ENCODE results near the gene CD80.
"Not testable (repeated sequence)": the region's sequence is repeated elsewhere in the genome, so short reads cannot be mapped to it uniquely, and the experiment has no call there.

Gene CD80

DNA sequence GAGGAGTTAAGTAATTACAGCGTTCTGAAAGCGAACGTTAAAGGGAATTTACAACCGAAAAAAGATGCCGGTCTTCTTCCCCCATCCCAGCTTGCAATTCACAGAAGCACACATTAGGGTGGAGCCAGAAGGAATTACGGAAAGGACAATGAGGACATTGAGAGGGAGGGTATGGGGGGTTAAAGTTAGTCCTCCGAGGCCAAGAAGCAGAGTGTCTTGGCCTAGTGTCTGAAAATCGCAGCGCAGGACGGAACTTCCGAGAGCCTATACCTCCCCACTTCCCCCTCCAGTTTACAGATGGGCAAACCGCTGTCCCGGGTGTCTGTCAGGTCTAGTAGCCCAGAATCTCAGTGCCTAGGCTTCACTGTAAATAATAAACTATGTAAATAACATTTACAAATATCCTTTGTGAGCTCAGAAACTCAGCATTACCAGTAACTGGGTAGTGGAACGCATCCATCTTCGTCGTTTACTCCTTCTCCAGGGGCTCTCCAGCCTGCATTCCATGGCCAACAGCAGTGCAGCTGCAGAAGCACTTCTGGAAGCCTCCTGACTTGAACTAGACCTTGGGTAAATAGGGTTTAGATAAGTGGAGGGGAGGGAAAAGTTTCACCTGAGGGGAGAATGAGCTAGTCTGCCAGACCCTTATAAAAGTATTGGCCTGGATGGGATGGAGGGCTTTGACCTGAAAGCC, 20.8 kb upstream of the CD80 start:
- peak; percentile 36 for DNase-seq

DNA sequence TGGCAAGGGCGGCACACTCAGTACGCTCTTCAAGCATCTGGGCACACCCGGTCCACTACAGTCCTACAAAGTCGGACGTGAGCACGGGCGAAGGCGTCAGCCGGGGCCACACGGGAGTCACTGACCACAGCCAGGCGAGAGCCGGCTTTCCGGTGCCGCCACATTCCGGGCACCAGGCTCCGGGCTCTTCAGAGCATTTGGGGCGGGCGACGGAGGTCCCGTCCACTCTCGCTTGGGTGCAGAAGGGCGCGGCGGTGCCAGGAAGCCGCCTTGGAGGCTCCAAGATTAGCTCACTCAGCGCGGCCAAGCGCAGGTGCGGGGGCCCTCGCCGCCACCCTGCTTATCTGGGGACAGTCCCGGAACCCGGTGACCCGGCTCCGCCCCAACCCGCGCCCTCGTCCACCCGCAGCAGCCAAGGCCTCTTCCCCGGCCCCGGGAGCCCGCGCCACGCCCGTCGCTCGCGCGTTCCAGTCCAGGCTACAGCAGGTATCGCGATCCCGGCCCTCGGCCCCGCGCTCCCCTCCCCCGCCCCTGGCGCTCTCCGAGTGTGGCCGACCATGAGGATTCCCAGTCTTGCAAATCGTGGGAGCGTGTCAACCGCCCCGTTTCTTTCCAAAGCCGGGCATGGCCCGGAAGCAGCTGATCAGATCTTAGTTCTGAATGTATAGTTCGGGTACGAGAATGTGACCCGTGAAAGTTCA, 20.1 kb upstream of the CD80 start, which contains the start of gene ADPRH:
TSS of gene ADPRH (plus strand) at position 127 of the 701 bp plus-strand sequence. CDS start 2,678 bp downstream, outside the sequence.
- DNase-seq = peak; percentile 80

DNA sequence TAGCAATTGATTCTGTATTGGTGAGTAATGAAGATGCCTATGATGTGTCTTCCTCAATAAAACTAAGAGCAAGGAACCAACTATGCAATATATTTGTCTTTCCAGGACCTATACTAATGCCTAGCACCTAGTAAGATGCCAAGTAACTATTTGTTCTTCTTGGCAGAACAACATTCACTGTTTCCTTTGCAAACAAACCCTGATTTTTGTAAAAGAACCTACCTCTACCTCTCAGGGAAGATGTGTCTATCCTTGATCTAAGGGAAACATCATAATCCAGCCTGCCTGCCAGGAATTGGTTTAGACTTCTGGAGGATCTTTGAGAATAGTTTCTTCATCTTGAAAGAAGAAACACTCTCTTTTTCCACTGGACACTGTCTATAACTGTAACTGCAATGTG, 16.1 kb upstream of the CD80 start:
- DNase-seq = no peak

DNA sequence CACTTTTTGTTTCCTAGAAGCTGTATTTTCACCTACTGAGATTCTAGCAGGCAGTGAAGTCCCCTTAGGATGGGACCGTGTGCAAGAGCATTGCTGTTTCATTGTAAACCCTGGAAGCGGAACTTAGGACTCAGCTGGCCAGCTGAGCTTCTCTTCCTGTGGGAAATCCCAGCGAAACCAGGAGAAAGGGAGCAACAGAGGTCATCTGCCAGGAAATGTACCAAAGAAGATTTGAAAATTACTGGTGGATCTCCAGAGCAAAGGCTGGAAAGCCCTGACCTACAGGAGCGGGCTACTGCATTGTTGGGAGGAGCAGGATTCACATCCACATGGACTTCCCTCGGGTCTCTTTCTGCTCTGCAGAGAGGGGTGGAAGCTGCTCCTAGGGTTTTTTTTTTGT, 12.3 kb upstream of the CD80 start:
- no peak for DNase-seq

- no peak for DNase-seq
Measured at GRCh38 chr3:119571230-119571629, 11.8 kb upstream of the CD80 start.

DNA sequence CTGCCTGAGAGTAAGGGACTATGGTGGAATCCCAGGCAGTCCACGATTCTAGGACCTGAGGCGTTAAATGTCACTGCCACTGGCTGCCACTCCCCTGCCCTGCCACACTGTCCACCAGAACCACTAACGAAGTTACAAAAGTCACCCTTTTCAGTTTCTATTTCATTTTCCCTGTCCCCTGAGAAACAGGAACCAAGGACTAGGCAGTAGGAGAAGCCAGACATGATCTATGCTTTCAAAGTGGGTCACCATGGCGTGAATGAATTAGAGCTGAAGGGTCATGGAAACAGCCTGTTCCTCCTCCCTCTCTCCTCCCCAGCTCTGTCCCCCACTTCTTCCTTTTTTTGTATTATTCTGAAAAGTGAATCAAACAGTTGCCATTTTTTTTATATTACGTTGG, 10.8 kb upstream of the CD80 start:
- DNase-seq = no peak

GRCh38 chr3:119569156-119569555, 9.7 kb upstream of the CD80 start:
- DNase-seq = no peak

- DNase-seq = not testable (repeated sequence)
Measured at GRCh38 chr3:119563334-119563733, 3.9 kb upstream of the CD80 start.

GRCh38 chr3:119562307-119562961, 3.0 kb upstream of the CD80 start:
- DNase-seq = no peak

DNA sequence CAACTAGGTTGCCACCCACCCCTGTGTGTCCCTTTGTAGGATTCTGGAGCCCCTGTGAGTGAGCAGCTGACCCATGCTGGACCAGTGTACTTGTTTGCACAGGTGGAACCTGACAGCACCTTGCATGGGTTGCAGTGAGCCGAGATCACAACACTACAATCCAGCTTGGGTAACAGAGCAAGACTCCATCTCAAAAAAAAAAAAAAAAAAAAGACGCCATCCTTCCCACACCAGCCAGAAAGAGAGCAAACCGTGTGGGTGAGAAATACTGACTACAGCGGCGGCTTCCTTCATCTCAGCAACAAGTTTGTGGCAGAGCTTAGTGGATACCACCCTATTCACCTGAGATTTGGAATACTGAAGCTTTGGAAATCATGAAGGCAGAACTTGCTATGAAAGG, 746 bp upstream of the CD80 start:
- DNase-seq = no peak

- no peak for DNase-seq
Measured at GRCh38 chr3:119558626-119559317, 642 bp downstream of the CD80 start.

DNA sequence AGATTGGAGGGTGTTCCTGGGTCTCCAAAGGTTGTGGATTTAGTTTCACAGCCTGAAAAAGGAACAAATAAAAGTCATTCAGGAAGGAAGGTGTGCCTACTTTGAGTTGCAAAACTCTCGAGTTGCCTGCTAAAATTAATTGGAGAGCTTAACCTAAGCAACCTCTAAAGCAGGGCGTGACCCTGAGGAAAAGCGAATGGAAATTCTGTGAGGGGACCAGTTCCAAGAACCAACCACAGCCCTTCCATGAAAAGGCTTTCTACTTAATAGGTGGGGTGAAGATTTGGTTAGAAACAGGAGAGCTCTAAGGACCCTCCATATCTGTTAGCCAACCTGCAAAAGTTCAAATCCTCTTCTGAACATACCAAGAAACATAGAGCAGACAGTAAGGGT, 1.5 kb downstream of the CD80 start:
- DNase-seq = no peak

DNA sequence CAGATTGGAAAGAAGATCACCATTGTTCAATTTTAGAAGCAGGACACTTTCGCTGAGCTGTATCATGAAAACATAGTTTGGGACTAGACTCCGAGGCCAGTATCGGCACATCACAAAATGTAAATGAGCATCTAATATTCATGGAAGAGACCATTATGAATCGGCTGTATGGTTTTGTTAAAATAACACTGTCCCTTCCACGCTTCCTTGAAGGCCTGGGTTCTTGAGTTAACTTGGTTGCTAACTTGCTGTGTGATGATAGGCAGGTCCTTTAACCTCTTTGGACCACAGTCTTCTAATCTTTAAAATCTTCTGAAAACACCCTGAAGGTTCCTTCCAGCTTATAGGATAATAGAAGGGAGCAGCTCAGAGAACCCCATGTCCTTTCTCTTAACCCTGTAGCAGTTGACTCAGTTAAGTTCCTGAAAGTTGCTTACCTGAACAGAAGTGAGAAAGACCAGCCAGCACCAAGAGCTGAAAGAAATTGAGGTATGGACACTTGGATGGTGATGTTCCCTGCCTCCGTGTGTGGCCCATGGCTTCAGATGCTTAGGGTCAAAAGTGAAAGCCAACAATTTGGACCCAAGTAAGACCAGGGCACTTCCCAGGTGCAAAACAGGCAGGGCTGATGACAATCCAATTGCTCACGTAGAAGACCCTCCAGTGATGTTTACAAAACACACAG, 2.1 kb downstream of the CD80 start:
- DNase-seq = no peak

DNA sequence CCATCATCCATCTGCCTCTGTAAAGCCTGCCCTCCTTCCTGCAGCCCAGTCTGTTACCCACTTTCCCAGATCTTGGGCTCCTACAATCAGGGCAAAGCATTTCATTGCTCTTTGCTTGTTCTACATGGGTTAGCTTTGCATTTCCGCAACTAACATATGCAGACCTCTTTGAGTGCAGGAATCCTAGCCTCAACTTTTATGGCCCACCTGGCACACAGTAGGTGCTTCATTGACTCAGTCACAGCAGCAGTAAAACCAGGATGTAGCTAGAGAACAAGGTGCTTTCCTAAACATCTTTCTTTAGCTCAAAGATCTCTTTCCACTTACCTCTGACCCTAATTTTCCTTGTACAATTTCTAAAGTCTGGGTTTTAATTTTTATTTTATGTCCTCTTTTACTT, 3.5 kb downstream of the CD80 start:
- no peak for DNase-seq

GRCh38 chr3:119555309-119555735, 4.1 kb downstream of the CD80 start:
- DNase-seq = no peak

DNA sequence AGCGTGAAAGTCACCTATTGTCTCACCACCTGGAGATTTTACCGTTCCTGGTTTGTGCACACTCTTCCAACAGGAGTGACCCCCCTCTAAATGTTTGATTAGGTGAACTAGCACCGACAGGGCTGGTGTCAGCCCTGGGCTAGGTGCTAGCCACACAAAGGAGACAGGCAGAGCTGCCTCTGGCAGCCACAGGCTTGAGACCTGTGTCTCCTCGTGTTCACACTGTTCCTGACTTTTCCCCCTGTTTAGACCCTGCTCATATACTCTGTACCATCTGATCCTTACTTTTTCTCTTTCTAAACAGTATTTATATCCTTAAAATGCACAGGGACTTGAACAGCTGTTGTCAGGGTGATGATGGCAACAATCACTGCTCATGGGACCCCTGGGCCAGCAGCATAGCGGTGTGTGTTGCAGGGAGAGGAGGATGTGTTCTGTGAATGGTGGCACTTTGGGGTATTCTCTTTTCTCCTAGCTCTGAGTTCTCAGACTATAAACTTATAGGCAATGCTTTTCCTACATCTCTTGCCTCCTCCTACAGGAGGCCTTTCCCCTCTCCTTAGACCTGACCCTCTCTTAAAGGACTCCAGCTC, 5.5 kb downstream of the CD80 start:
- DNase-seq = no peak

DNA sequence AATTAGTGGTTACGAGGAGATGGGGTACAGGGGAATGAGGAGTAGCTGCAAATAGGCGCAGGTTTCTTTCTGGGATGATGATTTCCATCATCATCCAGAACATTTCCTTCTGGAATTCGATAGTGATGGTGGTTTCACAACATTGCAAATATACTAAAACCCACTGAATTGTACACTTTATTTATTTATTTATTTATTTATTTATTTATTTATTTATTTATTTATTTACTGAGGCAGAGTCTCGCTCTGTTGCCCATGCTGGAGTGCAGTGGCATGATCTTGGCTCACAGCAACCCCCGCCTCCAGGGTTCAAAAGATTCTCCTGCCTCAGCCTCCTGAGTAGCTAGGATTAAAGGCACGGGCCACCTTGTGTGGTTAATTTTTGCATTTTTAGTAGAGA, 6.5 kb downstream of the CD80 start:
- not testable (repeated sequence) for DNase-seq

DNA sequence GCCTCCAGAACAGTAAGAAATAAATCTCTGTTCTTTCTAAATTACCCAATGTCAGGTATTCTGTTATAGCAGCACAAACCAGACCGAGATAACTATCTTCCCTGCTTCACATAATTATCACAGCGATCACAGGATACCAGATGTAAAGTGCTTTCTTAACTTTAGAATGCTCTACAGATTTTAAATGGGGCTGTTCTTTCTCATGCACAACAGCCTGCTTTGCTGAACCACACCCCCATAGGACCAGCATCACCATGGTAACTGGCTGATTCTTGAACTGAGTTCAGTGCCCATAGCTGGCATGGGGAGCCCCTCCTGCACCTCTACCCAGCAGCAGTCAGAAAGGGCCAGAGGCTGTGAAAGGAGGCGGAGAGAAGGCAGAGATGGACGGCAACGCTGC, 7.8 kb downstream of the CD80 start:
- no peak for DNase-seq

- DNase-seq = no peak
Measured at GRCh38 chr3:119550192-119550910, 9.1 kb downstream of the CD80 start.

- DNase-seq = no peak
Measured at GRCh38 chr3:119548341-119548740, 11.1 kb downstream of the CD80 start.

- no peak for DNase-seq
Measured at GRCh38 chr3:119547227-119547626, 12.2 kb downstream of the CD80 start.

- DNase-seq = no peak
Measured at GRCh38 chr3:119543147-119543546, 16.3 kb downstream of the CD80 start.

Measured in NCI-H146 (cell line).